Astrocyte (in vitro differentiated cells and primary cell): ENCODE data around the gene SLC12A8.

Experiments
- CTCF ChIP-seq: IDR thresholded peaks from 2 replicates; pipeline ENCODE4 v1.5.1; 2011; ENCODE audit warnings: low read depth, mild to moderate bottlenecking, inconsistent platforms, low read length, moderate library complexity; ENCODE audit not compliant: insufficient read depth
- EZH2 ChIP-seq: IDR thresholded peaks from 2 replicates; pipeline ENCODE4 v1.6.1; 2012; ENCODE audit warnings: mild to moderate bottlenecking, low read length, inconsistent platforms; ENCODE audit not compliant: insufficient read depth

GRCh38 chr3:125057186-125057850 is 155.2 kb downstream of the SLC12A8 start:
- TF ChIP-seq CTCF (no peak), EZH2 (no peak)
